A172 (cell line): ENCODE measurements around the gene MAP1B. TPM values are rescaled to one million over a fixed set of nuclear protein-coding genes. Genes with fewer than 3 reads are reported as not detected.

Experiments used
- DNase-seq: peaks from one replicate; pipeline ENCODE4 v3.0.0-alpha.2; 2015; ENCODE audit warnings: low spot score
- total RNA-seq: library from RNA; depleted of rRNA; stranded (reverse); fragments of >200 nt; shearing (Covaris generic); gene quantifications from 2 replicates; pipeline ENCODE4 v1.2.3, GENCODE V29; 2014

MAP1B gene
- total RNA-seq, 1 experiment from 2014 or later: 98.8 TPM

DNA sequence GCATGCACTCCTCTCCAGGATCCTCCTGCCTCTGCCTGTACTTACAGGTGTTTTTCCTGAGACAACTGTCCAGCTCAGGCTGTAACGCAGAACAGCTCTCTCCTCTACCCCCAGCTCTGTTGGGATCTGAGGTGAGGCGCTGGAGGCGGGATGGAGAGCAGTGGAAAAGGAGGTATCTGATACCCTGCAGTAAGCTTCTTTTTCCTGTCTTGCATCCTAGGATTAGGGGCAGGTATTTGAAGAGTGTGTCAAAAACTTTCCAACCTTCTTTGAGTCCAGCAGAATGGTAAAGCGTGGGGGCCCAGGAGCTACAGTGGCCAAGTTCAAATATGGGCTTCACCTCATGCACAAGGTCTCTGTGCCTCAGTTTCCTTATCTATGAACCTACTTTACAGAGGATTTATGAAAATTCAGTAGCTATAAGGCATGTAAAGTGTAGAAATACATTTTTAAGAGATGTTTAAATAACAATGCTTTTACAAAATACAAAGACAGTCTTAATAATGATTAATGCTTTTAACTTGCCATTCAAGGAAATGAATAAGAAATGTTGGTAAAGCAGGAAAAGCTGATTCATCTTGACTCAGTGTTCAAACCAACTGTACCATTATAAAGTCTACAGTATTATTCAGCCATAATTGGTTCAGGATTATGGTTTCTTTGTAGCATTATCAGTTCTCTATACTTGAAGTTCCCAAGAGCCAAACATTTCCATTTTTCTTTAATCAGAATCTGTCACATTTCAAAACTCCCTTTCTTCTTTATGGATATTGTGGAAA is 26.1 kb downstream of the MAP1B start:
- DNase-seq: peak; percentile 65

DNA sequence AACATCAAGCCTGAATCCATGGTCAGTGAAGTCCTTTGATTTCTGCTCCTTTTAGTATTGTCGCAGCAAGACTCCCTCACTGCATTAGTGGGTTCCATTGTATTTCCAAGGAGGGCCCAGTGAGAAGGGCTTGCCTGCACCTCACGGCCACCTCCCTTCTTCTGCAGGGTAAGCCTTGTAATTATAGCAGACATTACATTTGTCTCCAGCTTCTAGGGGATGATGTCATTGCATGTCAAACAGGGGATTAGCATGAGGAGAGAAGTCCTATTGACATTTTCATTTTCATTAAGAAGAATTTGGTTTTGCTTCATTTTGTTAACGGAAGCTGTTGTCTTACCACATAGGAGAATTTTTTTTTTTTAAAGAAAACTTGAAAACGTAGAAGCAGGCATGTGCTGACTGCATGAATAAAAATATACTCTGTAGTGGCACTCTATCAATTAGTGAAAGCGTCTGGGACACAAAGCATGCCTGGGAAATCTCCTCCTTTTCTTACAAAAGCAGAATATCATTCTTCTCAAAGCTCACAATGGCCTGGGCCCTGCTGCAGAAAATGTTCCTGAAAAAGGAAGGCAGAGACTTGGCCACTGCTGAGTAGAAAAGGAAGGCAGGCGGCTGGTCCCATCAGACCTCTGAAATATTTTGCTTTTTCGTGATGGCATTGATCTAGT is 27.1 kb downstream of the MAP1B start:
- no peak for DNase-seq

DNA sequence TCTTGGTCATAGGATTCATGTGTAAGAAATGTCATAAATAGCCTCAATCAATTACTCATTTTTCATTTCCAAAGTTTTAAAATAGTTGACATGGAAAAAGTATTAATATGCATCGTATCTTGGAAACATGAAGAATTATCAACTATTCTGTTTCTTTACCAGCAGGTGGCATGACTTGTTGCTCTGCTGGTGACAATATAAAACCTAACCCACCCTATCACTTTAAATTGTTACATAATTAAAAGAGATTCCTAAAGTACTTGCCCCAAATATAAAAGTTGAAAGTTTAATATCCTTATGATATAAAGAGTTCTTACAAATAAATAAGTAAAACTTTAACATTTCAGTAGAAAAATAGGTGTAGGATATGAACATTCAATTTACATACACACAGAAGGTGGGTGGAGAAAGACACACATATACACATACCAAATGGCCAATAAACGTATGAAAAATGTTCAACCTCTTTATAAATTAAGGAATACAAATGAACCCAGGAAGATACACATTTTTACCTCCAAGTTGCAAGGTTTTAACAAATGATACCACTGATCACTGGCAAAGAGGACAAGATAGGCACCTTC is 30.6 kb downstream of the MAP1B start:
- no peak for DNase-seq

DNA sequence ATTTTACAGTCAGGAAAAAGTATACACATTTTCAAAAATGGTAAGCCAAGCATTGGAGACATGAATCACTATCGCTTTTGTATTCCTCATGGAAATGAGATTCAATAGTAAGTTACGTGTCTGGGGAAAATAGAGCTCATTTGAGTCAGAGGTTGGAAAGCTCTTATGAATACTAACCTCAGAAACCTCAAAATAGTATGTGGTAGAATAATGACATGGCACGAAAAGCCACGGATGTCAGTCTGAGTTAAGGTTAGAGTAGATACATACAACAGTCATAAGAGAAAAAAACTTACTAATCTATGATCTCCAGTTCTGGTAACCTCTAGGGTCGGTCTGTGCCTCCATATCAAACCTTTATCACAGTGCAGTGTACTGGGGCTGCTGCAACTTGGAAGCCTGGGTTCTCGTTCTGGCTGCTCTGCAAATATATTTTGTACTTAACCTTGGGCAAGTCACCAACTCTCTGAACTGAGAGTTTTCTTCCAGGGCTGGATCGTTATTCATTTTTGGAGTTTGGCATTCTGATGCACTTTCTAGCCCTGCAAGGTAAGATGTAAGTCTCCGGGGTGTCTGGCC is 31.8 kb downstream of the MAP1B start:
- DNase-seq: peak; percentile 87

DNA sequence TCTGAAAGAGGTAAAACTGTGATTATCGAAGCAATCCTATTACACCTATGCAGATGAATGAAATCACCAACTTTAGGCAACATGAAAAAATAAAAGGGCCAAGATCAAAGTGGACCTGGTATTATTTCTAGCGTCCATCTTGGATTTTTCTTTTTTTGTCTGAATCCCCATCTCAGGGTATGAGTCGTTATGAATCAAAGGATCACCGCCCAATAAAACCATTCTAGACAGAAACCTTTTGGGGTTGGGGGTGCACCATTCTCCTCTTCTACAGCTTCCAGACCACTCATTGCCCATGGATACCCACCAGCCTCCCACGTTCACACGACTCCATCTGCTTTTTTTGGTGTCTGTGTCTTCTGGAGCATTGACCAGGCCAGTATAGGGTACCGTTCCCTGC is 33.4 kb downstream of the MAP1B start:
- DNase-seq: peak; percentile 41

DNA sequence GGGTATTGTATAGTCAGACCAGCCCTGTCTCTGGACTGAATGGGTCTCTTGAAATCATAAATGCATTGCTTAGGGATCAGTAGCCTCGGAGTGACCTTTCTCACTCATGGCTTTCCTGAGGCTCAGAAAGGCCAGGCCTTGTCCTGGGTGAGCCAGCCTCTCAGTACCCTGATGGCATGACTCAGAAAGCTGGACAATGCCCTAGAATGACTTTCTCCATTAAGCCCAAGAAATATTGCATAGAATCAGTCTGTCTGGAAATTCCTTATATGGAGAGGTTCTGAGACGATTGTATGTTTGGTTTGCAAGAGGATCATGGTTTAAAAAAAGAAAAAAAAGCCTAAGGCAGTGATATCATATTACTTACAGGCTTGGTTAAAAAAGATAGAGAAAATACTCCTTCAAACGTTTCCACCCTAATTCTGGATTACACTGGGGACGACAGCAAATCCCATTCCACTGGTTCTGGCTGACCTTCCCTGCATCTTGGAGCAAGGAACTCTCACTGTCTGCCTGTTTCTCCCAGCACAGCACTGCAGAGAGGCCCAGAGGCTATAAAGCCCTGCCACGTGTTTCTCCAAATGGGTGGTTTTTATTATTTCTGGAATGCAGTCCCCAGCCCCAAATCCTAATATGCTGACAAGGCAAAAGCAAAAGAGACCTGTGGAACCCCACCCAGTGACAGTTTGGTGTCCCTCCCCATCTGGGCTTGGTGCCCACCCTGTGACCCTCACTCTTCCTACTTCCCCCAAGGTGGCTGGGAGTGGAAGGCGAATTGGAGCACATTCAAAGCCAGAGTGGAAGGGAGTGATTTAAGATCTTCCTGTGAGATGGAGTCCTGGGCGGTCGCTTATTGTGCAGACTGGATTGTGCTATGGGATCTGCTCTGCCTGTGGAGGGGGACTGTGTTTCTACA is 34.4 kb downstream of the MAP1B start:
- DNase-seq: peak; percentile 88

DNA sequence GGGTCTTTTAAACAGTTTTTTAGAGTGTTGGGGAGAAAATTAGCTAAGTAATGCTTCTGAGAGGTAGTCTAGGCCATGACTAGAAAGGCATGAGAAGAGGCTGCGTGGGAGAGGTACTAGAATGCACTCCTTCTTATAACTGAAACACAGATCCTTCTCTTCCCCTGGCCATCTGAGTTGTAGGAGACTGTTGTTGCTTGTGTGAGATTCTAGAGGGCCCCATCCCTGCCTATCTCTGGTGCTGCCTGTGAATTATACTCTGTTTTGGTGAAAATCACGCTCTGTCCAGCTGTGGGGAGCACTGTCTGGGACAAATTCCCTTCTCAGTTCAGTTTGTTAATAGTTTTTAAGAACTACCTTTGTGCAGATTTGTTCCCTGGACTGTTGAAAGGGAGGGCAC is 37.5 kb downstream of the MAP1B start:
- DNase-seq: no peak

DNA sequence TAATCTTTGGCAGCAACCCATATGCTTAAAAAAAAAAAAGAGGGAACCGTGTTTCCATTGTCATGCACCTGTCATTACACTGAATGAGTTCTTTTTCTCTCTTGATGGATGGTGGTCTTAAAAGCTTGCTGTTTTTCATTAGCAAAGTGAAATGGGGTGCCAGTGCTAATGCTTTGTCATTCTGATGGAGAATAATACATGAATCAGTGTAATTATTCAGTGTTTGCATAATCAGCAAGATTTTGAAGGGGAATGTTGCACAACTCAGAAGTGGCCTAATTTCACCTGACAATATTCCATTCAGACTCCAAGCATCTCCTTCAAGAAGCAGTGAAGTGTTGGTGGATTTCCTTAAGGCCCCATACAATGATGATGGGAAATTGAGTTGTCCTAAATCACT is 38.1 kb downstream of the MAP1B start:
- DNase-seq: no peak

DNA sequence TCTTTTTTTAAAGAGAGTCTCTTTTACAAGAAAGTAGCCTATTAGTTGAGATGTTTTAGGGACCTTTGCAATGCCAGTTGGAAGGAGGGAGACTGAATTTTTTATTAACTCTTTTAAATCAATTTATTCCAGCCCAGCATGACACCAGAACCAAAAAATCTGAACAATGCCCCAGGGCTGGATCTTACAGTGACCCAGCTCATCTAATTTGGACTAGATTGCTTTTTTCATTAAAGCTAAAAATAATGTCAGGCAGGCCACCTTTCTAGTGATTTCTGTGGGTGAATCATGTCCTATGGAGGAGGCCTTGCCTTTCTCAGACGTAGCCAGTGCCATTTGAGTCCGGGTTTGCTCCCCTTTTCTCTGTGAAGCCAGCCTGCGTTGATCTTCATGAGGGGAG is 38.8 kb downstream of the MAP1B start:
- DNase-seq: no peak

DNA sequence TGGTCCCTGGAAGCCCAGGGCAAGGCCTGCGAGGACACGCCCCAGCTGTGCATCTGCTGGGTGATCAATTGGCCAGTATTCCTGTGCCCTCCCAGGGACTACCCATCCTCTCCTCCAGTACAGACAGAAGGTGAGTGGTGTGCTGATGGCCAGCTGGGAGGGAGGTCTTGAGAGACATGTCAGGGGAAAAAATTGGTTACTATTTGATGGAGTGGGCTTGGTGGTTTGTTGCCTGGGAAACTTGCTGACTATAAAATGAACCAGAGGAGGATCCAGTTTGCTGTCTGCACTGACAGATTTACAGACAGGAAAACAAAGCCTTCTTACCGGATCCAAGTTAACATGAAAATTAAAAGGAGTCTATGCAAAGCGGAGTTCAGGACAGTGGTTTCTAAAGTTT is 40.3 kb downstream of the MAP1B start:
- no peak for DNase-seq

DNA sequence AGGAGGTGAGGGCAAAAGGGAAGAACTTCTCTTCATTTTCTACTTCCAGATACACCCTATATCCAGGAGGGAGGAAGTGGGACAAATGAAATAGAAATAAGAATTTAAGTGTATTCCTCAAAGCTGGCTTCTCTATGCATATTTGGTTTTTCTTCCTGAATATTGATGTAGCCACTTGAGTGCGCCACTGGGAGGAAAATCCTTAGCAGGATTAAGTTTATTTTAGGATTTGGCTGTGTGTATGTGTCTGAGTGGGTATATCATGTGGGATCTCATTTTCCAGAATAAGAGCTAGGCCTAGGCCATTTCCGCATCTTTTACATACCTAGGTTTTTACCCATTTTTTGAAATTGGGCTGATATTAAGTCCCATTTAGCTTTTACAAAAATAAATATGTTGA is 42.5 kb downstream of the MAP1B start:
- DNase-seq: no peak

DNA sequence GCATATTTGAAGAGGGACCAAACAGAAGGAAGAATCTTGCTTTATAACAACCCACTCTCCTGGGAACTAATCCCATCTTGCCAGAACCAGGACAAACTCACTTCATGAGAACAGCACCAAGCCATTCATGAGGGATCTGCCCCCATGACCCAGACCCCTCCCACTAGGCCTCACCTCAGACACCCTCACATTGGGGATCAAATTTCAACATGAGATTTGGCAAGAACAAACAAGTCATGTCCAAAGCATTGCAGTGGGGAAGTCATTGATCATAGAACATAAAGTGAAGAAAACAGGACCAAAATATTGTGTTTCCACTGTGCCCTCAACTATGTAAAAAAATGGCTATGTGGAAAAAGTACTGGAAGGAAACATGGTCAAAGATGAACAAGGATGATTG is 43.9 kb downstream of the MAP1B start:
- DNase-seq: no peak

DNA sequence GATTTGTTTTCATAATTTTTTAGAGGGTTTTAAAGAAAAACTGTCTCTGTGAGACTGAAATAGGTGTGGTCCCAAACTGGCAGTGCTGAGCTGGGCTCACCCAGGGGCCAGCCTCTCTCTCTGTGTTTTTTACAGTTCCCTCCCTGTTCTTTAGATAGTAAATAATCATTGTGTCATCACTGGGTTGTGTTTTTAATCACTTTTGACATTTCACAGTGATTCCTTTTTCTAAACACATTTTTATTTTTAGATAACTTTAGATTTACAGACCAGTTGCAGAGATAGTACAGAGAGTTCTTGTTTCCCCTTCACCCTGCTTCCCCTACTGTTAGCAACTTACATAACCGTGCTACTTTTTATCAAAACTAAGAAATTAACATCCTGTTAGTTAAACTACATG is 44.4 kb downstream of the MAP1B start:
- no peak for DNase-seq

DNA sequence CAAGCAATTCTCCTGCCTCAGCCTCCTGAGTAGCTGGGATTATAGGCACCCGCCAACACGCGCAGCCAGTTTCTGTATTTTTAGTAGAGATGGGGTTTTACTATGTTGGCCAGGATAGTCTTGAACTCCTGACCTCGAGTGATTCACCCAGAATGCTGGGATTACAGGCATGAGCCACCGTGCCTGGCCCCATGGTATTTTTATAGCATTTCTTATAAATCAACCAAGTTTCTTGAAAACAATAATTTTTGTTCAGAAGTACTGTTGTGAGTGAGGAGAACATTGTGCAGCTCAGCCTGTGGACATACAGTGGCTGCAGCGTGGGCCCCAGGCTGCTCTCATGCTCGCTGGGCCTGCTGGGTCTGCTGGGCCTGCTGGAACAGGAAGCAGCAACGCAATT is 45.3 kb downstream of the MAP1B start:
- DNase-seq: no peak

DNA sequence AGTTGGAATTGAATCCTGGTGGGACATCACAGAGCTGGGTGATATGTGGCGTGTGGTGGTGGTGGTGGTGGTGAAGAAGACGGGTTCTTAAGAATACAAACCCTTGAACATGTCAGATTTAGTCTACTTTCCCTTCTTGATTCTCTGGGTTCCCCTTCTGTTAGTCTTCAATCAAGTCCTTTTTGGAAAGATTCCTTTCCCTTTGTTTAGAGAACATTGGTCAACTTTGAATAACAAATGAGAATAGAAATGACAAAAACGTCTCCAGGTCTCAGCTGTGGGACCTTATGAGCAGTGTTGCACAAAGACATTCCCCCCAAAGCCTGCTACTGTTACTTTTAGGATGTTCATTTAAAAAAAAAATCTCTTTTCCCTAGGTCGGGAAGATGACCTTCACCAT is 46.3 kb downstream of the MAP1B start:
- DNase-seq: no peak

DNA sequence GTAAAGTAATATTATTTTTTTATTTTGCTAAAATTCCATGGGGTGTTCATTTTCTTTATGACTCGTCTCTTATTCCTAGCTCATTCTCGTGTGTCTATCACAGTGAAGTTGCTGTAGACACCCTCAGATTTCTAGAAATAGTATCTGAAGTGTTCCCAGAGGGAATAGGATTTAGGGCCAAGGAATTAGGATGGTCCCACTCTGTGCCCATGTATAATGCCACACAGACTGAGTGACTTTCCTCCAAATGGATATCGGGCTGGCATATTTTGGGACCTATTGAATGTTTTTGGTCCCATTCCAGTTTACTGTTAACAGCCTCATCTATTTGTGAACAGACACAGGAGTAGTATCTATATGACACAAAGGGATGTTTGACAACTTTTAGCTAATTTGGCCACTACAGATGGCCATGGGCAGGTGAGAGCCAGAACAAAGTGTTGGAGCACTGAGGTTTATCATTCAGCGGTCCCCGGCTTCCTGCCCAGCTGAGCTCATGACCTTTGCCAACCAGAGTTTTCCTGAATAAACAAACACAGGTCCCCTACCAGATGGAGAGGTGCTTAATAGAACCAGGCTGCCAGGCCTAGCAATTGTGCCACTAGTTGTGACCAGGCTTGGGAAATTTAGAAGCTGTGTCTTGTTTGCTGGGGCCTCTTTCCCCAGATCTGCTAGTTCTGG is 46.9 kb downstream of the MAP1B start:
- DNase-seq: no peak

DNA sequence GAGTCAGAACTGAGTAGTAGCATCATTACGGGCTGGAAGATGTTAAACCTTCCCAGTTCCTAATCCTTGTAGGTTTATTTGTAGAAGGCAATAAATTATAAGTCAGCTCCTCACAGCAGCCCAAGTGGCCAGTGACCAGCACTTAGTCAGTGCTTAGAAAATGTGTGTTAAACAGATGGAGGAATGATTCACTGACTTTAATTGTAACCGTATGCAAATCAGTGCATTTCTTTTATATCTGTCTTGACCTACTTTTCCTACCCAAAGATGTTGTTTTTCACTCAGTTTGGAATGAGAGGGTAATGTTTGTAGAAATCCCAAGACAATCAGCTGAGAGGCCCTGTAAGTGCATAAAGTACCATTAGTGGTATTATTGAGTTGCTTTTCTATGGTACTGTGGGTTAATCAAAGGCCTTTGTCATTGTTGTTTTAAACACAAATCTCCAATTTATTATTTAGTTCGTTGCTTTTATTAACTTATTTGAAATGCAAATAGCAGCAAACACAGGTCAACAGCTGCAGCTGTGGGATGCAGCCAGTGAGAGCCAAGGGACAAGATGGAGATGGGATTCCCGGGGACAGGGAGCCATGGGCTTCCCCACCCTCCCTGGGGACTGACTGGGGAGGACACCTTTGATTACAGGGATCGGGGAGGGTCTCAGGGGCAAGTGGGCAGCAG is 49.8 kb downstream of the MAP1B start:
- peak; percentile 92 for DNase-seq

DNA sequence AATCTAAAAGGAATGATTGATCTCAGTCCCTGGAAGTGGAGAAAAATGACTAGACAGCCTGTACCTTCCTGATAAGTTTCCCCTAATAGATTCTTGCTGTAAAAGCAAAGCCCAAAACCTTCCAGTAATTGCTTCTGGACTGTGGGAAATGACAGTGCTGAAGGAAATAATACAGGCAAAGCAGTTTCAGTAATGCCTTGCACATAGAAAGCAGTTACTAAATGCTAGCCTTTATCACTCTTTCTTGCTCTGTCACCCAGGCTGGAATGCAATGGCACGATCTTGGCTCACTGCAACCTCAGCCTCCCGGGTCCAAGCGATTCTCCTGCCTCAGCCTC is 50.3 kb downstream of the MAP1B start:
- DNase-seq: no peak

DNA sequence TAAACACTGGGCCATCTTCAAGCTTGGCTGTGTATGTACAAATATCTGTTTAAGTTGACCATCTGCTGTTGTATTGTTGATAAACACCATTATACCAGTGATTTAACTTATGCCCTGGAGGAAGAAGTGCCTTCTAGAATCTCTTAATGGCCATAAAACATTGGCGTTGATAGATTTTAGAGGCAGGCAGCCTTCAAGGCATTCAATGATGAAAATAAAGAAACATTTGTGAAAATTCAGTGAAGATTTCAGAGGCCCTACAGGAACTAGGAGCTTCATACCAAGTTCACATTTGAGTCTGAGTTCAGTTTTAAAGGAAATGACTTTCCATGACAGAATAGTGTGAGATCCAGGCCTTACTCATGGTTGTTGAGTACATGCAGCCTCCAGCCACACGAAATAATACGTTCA is 52.2 kb downstream of the MAP1B start:
- no peak for DNase-seq

DNA sequence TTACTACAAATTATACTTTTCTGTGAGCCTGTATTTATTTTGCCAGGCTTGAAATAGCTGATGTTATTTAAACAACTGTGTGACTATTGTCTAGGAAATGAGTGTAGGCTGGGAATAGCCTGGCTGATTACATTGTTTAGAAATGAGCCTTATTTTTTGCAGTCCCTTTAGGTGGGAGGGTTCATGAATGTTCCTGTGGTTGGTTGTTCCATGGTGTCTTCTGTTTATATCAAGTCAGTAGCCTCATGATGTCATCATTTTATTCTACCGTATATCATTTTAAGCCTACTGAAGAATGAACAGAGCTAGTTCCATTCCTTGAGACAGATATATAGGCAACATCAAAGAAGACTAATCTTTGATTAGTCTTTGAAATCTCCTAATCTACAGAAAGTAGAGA is 53.1 kb downstream of the MAP1B start:
- DNase-seq: no peak

DNA sequence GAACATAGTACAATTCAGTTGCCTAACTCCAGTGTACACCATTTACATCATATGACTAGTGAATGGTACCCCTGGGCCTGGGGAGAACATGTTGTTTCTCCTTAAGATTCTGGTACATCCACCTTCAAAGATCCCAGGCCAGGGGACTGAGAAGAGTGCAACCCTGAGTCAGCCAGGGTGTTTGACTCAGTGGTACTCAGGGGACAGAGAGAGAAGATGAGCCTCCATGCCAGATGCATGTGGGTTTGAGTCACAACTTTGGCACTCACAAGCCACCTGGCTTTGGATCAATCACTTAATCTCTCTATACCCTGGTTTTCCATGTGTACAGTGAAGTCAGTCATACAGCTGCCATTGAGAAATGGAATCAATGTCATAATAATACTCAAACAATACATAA is 53.7 kb downstream of the MAP1B start:
- DNase-seq: no peak
